Smooth muscle cell (in vitro differentiated cells): Measurements from ENCODE around the gene RHEB. TPM values are rescaled to one million over a fixed set of nuclear protein-coding genes. Genes with fewer than 3 reads are reported as not detected.

ENCODE experiments used
- DNase-seq: peaks from one replicate; lab custom pipeline; 2025; ENCODE audit not compliant: unreplicated experiment; lab: John Stamatoyannopoulos, UW
- H2AFZ ChIP-seq: fragments of 200-600 bp; sonication (generic); 2 replicates; pipeline ENCODE4 v1.6.0; 2016; ENCODE audit warnings: antibody characterized with exemption, low read depth, mild to moderate bottlenecking
- H3F3A ChIP-seq: fragments of 200-600 bp; sonication (generic); 2 replicates; pipeline ENCODE4 v1.6.0; 2017; ENCODE audit warnings: antibody characterized with exemption, low read depth
- H3K27ac ChIP-seq: fragments of 200-600 bp; sonication (generic); 2 replicates; pipeline ENCODE4 v1.5.1; 2016; ENCODE audit warnings: low read depth, mild to moderate bottlenecking
- H3K27me3 ChIP-seq: fragments of 200-600 bp; sonication (generic); 2 replicates; pipeline ENCODE4 v1.6.1; 2016; ENCODE audit warnings: low read depth, mild to moderate bottlenecking
- H3K36me3 ChIP-seq: fragments of 200-600 bp; sonication (generic); 2 replicates; pipeline ENCODE4 v1.5.1; 2016; ENCODE audit warnings: low read depth
- H3K4me1 ChIP-seq: fragments of 200-600 bp; sonication (generic); 2 replicates; pipeline ENCODE4 v1.5.1; 2016; ENCODE audit warnings: low read depth
- H3K4me2 ChIP-seq: fragments of 200-600 bp; sonication (generic); 2 replicates; pipeline ENCODE4 v1.6.0; 2016; ENCODE audit warnings: mild to moderate bottlenecking
- H3K4me3 ChIP-seq: fragments of 200-600 bp; sonication (generic); 2 replicates; pipeline ENCODE4 v1.5.1; 2016; ENCODE audit warnings: mild to moderate bottlenecking
- H3K79me2 ChIP-seq: fragments of 200-600 bp; sonication (generic); 2 replicates; pipeline ENCODE4 v1.6.0; 2016; ENCODE audit warnings: low read depth, mild to moderate bottlenecking
- H3K9ac ChIP-seq: fragments of 200-600 bp; sonication (generic); 2 replicates; pipeline ENCODE4 v1.6.0; 2016; ENCODE audit warnings: low read depth
- H3K9me3 ChIP-seq: fragments of 200-600 bp; sonication (generic); replicated peaks from 2 replicates; pipeline ENCODE4 v1.5.1; 2016; ENCODE audit warnings: low read depth
- H4K20me1 ChIP-seq: fragments of 200-600 bp; sonication (generic); 2 replicates; pipeline ENCODE4 v1.6.0; 2016; ENCODE audit warnings: low read depth
- CTCF ChIP-seq: fragments of 200-600 bp; sonication (generic); IDR thresholded peaks from 2 replicates; pipeline ENCODE4 v1.5.1; 2017; ENCODE audit warnings: borderline replicate concordance, mild to moderate bottlenecking, antibody characterized with exemption; ENCODE audit not compliant: insufficient read depth, poor library complexity, severe bottlenecking
- WGBS: methylation state at CpG from one replicate; pipeline ENCODE4 v1.1.7; 2016; ENCODE audit warnings: low lambda C conversion rate; 5-methylcytosine and 5-hydroxymethylcytosine counted together
- polyA plus RNA-seq: library from polyadenylated mRNA; unstranded; fragments of >200 nt; fragmentation: Nextera tagmentation; extraction: Ambion mirVana; gene quantifications from 2 replicates; pipeline ENCODE4 v1.2.1, GENCODE V29; 2016
- total RNA-seq: library from RNA; depleted of rRNA; stranded (reverse); fragments of >200 nt; gene quantifications from 2 replicates; pipeline ENCODE4 v1.2.3, GENCODE V29; 2014

The RHEB gene
- total and polyA plus RNA-seq, 2 experiments from 2014 or later = 115 to 151 TPM

- no peak for TF ChIP-seq CTCF
- peak overlapping the region; percentile 67 for H3K27ac ChIP-seq
- no peaks in the 10 kb centered on the region for H3K79me2 ChIP-seq
- H3F3A ChIP-seq = peaks cover 32% of the 10 kb centered on the region
- H3K4me2 ChIP-seq = peak overlapping the region; percentile 64
- no peak for DNase-seq
- no peaks in the 10 kb centered on the region for H3K9me3 ChIP-seq
- H4K20me1 ChIP-seq = no peaks in the 10 kb centered on the region
- H3K27me3 ChIP-seq = no peaks in the 10 kb centered on the region
- no peak overlapping the region for H3K9ac ChIP-seq
- H3K36me3 ChIP-seq = no peaks in the 10 kb centered on the region
- H3K4me1 ChIP-seq = peaks cover 39% of the 10 kb centered on the region
- no peak overlapping the region for H3K4me3 ChIP-seq
- H2AFZ ChIP-seq = no peak overlapping the region
- 94% methylated on average over 5 of the region's 5 CpGs for WGBS
Measured at GRCh38 chr7:151429237-151429559, 90.5 kb downstream of the RHEB start.

GRCh38 chr7:151428378-151429236, 91.1 kb downstream of the RHEB start:
- 9% methylated on average over 12 of the region's 13 CpGs for WGBS
- H3K9ac ChIP-seq = peak overlapping the region; percentile 3
- H4K20me1 ChIP-seq = no peaks in the 10 kb centered on the region
- peaks cover 39% of the 10 kb centered on the region for H3K4me1 ChIP-seq
- no peak overlapping the region for H3K4me3 ChIP-seq
- H3K4me2 ChIP-seq = peak overlapping the region; percentile 64
- H3K27ac ChIP-seq = peak overlapping the region; percentile 67
- TF ChIP-seq CTCF = no peak
- peaks cover 32% of the 10 kb centered on the region for H3F3A ChIP-seq
- H2AFZ ChIP-seq = no peak overlapping the region
- H3K36me3 ChIP-seq = no peaks in the 10 kb centered on the region
- no peaks in the 10 kb centered on the region for H3K79me2 ChIP-seq
- DNase-seq = no peak
- no peaks in the 10 kb centered on the region for H3K27me3 ChIP-seq
- no peaks in the 10 kb centered on the region for H3K9me3 ChIP-seq

GRCh38 chr7:151427705-151428377, 91.9 kb downstream of the RHEB start:
- H3K27me3 ChIP-seq = no peaks in the 10 kb centered on the region
- peak overlapping the region; percentile 67 for H3K27ac ChIP-seq
- no peaks in the 10 kb centered on the region for H3K9me3 ChIP-seq
- 65% methylated on average over 10 of the region's 10 CpGs for WGBS
- no peak overlapping the region for H3K9ac ChIP-seq
- no peak for TF ChIP-seq CTCF
- peaks cover 32% of the 10 kb centered on the region for H3F3A ChIP-seq
- no peak overlapping the region for H3K4me3 ChIP-seq
- H4K20me1 ChIP-seq = no peaks in the 10 kb centered on the region
- H3K4me1 ChIP-seq = peaks cover 39% of the 10 kb centered on the region
- DNase-seq = no peak
- no peaks in the 10 kb centered on the region for H3K79me2 ChIP-seq
- no peak overlapping the region for H2AFZ ChIP-seq
- H3K36me3 ChIP-seq = no peaks in the 10 kb centered on the region
- H3K4me2 ChIP-seq = peak overlapping the region; percentile 64
